Lower leg skin (tissue), 4 donors: ENCODE measurements around the gene CDK5. TPM values are rescaled to one million over a fixed set of nuclear protein-coding genes. Genes with fewer than 3 reads are reported as not detected.

Source experiments
- DNase-seq, 2 donors: peaks; one replicate each; pipeline ENCODE4 v3.0.0-alpha.2; 2019; ENCODE audit warnings: low spot score in 2 of 2
- H3K4me3 ChIP-seq: fragments of 200-600 bp; sonication (generic); 2 replicates; pipeline ENCODE4 v1.5.1; 2017; ENCODE audit warnings: mild to moderate bottlenecking, low read depth; ENCODE audit not compliant: poor library complexity, severe bottlenecking
- CTCF ChIP-seq, 3 donors: fragments of 450-650 bp; IDR thresholded peaks; one replicate each; pipeline ENCODE4 v1.5.1; 2016; ENCODE audit warnings: antibody characterized with exemption in 3 of 3, mild to moderate bottlenecking in 3 of 3, moderate library complexity in 2 of 3
- POLR2A ChIP-seq, 2 donors: fragments of 450-650 bp; IDR thresholded peaks; one replicate each; pipeline ENCODE4 v1.6.1; 2016 to 2017; ENCODE audit warnings: antibody characterized with exemption in 2 of 2, mild to moderate bottlenecking in 1 of 2, moderate library complexity in 1 of 2
- WGBS, 2 donors: methylation state at CpG; one replicate each; pipeline ENCODE4 v1.1.5; 2018; 5-methylcytosine and 5-hydroxymethylcytosine counted together
- intact Hi-C: fragments of 100-400 bp; cut with DNase I; formaldehyde crosslinking; loops from one replicate; pipeline ENCODE4 v1.15.0; 2023; ENCODE audit warnings: low total_unique reads
- total RNA-seq, 4 donors: library from RNA; depleted of rRNA; stranded (reverse); fragments of >200 nt; gene quantifications; one replicate each; pipeline ENCODE4 v1.1.0, GENCODE V29; 2016

Gene CDK5
- total RNA-seq, 4 donors from 2014 or later = 3.9 to 13.7 (median 7.2) TPM

GRCh38 chr7:151085691-151086620, 28.3 kb upstream of the CDK5 start, which contains the start of gene AGAP3:
Gene AGAP3, plus strand, starts transcription at chr7:151086475. Its CDS starts 267 bp downstream, at chr7:151086742.
- TF ChIP-seq CTCF (IDR thresholded peaks at IDR 0.05) (no peak), POLR2A (IDR thresholded peaks at IDR 0.05) (no peak)
- intact Hi-C loops = no loop called here
- peak within 1 kb of the TSS; percentile 62 for H3K4me3 ChIP-seq
- 1 to 2% methylated on average over 9 to 23 of the region's 84 CpGs for WGBS, 2 donors
- peak; percentile 84 to 97 for DNase-seq

GRCh38 chr7:151085329-151085690, 27.6 kb upstream of the CDK5 start:
- no peak for TF ChIP-seq CTCF (IDR thresholded peaks at IDR 0.05)
- WGBS, 2 donors = 36 to 42% methylated on average over 5 of the region's 5 CpGs
- intact Hi-C loops = no loop called here
- no peak overlapping the region for H3K4me3 ChIP-seq
- DNase-seq = no peak

- H3K4me3 ChIP-seq = no peak overlapping the region
- 31 to 33% methylated on average over 3 of the region's 3 CpGs for WGBS, 2 donors
- no peak for DNase-seq
- intact Hi-C loops = no loop called here
- TF ChIP-seq POLR2A (IDR thresholded peaks at IDR 0.05) = no peak
- no peak for TF ChIP-seq CTCF (IDR thresholded peaks at IDR 0.05)
Observed at GRCh38 chr7:151083824-151084160, 26.1 kb upstream of the CDK5 start.

GRCh38 chr7:151083071-151083823, 25.6 kb upstream of the CDK5 start, which contains the start of gene TMUB1:
Gene TMUB1, minus strand, starts transcription at chr7:151083493. Its CDS starts 930 bp downstream, at chr7:151082563.
- intact Hi-C loops = no loop called here
- whole genome bisulfite sequencing, 2 donors = 0 to 1% methylated on average over 35 to 62 of the region's 69 CpGs
- H3K4me3 ChIP-seq = peak within 1 kb of the TSS; percentile 85
- no peak for TF ChIP-seq POLR2A (IDR thresholded peaks at IDR 0.05)
- TF ChIP-seq CTCF (IDR thresholded peaks at IDR 0.05) = no peak
- DNase-seq = peak; percentile 73 to 97

- intact Hi-C loops = no loop called here
- WGBS, 2 donors = 45 to 46% methylated on average over 34 to 37 of the region's 42 CpGs
- TF ChIP-seq CTCF (IDR thresholded peaks at IDR 0.05) (no peak), POLR2A (IDR thresholded peaks at IDR 0.05) (no peak)
- no peak for DNase-seq
- H3K4me3 ChIP-seq = peak overlapping the region; percentile 85
Observed at GRCh38 chr7:151082141-151083070, 24.7 kb upstream of the CDK5 start.
